Liver (tissue), 3 donors: Measurements from ENCODE around the gene DCAF8.

ENCODE experiments used
- CTCF ChIP-seq: fragments of 150-350 bp; IDR thresholded peaks from 2 replicates; pipeline ENCODE4 v1.5.1; 2017; ENCODE audit warnings: improper control_type of control experiment, low read depth, low read length; ENCODE audit not compliant: missing input control
- EGR1 ChIP-seq, 2 donors: IDR thresholded peaks; 2 replicates each; pipeline ENCODE4 v1.6.1; 2016 to 2018; ENCODE audit warnings: antibody characterized with exemption in 2 of 2, low read depth in 2 of 2
- FOXA2 ChIP-seq: IDR thresholded peaks from 2 replicates; pipeline ENCODE4 v1.6.1; 2016; ENCODE audit warnings: antibody characterized with exemption
- GABPA ChIP-seq, 2 donors: IDR thresholded peaks in 1 of 2; conservative IDR thresholded peaks in 1 of 2; 2 replicates each; pipeline ENCODE4 v1.6.1; 2016; ENCODE audit warnings: antibody characterized with exemption in 2 of 2, mild to moderate bottlenecking in 1 of 2, moderate library complexity in 1 of 2
- JUND ChIP-seq, 2 donors: IDR thresholded peaks; 2 replicates each; pipeline ENCODE4 v1.6.1; 2016; ENCODE audit warnings: antibody characterized with exemption in 2 of 2
- MAX ChIP-seq: IDR thresholded peaks from 2 replicates; pipeline ENCODE4 v1.6.1; 2016; ENCODE audit warnings: antibody characterized with exemption
- REST ChIP-seq: IDR thresholded peaks from 2 replicates; pipeline ENCODE4 v1.6.1; 2016; ENCODE audit warnings: antibody characterized with exemption, mild to moderate bottlenecking
- SP1 ChIP-seq: IDR thresholded peaks from 2 replicates; pipeline ENCODE4 v1.6.1; 2018; ENCODE audit warnings: antibody characterized with exemption, mild to moderate bottlenecking
- TAF1 ChIP-seq: conservative IDR thresholded peaks from 2 replicates; pipeline ENCODE4 v1.6.1; 2016; ENCODE audit warnings: antibody characterized with exemption, mild to moderate bottlenecking
- donor health status: healthy.
- donor health status: healthy.

- no peak for TF ChIP-seq MAX
- TF ChIP-seq REST: no peak
- TF ChIP-seq CTCF: no peak
- TF ChIP-seq GABPA (IDR thresholded peaks at IDR 0.05 in 1 of 2, conservative IDR thresholded peaks at IDR 0.05 in 1 of 2): no peak
- no peak for TF ChIP-seq EGR1 (IDR thresholded peaks at IDR 0.05; ENCODE audit: low read depth in 2 of 2)
- no peak for TF ChIP-seq FOXA2
- no peak for TF ChIP-seq SP1
- TF ChIP-seq JUND (IDR thresholded peaks at IDR 0.05): no peak
- TF ChIP-seq TAF1: no peak
Measured at GRCh38 chr1:160239582-160240299, 22.6 kb downstream of the DCAF8 start.
